SKM-1 treated with dmso at 0.1 percent for 144 hours (cell line): ENCODE results near the gene CSNK1E.

ENCODE experiments used
- DNase-seq: peaks from one replicate; lab custom pipeline; 2025; ENCODE audit not compliant: unreplicated experiment; lab: John Stamatoyannopoulos, UW

CSNK1E gene

DNA sequence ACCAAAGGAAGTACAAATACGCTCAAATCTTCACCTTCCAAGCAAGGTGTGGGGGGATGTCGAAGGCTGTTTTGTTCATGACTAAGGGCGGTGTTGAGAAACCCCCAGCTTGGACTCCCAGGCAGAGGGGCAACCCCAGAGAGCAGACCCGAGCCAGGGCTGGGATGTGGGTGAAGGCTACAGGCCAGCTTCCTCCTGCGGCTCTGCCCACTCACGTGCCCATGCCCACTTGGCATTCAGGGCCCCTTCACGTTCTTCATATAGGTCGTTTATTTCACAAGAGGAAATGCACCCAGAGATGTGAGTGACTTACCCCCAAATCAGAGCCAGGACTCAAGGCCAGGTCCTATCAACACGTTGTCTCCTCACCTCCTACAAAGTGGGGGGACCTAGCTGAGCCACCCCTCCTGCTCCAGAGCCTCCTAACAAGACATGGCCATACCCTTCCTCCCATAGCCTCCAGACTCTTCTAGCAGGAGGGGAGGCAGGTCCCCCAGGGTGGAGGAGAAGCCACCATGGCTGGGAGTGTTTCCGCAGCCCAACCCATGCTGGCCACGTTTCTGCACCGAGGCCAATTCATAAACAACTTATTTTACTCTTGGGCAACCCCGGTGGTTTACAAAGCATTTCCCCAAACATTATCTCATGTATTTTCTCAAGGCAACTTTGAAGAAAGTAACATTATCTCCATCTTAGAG lies 66.4 kb downstream of the CSNK1E start:
- DNase-seq: no peak

DNA sequence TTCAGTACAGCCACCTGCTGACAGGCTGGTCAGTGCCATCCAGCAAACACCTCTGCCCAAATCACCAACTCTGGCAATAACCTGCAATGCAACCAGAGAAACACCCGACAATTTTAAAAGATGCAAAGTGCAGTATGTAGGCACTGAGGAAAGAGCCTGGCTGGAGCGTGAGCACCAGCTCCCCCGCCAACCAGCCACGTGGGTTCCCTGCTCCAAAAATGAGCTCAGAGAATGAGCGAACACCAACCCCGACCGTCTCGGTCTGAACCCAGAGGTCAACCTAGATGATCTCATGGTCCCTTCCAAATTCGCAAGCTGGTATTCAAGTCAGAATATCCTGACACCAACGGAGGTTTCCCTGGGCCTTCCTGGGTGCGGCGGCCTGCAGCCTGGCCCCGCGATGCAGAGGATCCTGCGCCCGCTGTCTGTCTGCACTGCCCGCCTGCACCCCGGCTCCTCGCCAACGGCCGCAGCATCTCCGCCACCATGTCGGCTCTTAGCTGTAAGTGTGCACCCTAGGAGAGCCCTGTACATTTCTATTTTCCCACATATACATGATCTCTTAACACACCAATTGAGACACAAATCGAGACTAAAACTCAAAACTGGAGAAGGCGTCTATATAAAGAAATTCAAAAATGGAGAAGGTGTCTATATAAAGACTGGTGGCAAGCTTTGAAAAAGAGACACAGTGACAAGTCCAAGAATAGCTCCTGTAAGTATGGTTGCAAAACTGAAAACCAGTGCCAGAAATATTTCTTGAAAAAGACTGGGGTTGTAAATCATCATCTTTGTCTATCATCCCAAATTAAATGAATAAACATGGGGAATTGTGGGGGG lies 67.2 kb downstream of the CSNK1E start:
- no peak for DNase-seq

GRCh38 chr22:38249301-38249700 lies 67.9 kb downstream of the CSNK1E start:
- no peak for DNase-seq

GRCh38 chr22:38248280-38248679 lies 69.0 kb downstream of the CSNK1E start:
- DNase-seq: no peak

DNA sequence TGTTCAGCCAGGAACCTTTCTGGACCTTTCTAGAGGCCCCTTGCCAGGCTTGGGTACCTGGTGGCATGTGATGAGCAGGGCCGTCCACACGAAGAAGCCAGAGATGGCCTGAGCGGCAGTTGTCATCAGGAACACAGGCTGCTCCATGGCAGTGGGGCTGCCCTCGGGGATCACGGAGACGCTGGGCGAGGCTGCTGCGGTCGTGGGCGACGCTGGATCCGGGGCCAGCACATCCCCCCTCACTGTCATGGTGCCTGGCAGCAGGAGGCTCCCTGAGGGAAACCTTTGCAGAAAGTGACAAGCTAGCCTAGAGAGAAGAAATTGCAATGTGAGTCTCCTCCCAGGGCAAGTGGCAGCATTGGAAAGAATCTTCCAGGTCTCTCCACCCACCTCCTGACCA lies 69.5 kb downstream of the CSNK1E start:
- no peak for DNase-seq

DNA sequence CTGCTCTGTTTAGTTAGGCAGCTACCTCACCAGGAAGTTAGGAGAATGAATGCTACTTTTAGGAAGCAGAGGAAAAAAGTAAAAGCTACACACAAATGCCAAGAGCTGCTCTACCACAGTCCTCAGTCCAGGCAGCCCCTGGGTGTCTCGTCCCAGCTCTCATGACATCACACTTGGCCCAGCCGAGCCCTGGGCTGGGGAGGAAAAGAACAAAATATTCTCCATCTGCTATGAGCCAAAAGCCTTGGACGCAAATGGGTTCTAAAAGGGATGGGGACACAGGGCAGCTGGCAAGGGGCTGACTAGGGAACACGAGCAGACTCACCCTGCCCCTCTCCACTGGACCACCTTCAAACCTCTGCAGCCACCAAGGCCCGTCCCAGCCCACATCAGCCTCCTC lies 70.5 kb downstream of the CSNK1E start:
- no peak for DNase-seq

GRCh38 chr22:38246046-38246658 lies 71.1 kb downstream of the CSNK1E start:
- DNase-seq: no peak

- DNase-seq: no peak
Observed at GRCh38 chr22:38244106-38244505, 73.1 kb downstream of the CSNK1E start.

GRCh38 chr22:38243007-38243765 lies 74.0 kb downstream of the CSNK1E start:
- no peak for DNase-seq

- no peak for DNase-seq
Observed at GRCh38 chr22:38240734-38241252, 76.4 kb downstream of the CSNK1E start.
